Nephron progenitor cell (in vitro differentiated cells): ENCODE measurements around the gene RASSF8.

Experiments used
- DNase-seq: peaks from one replicate; pipeline ENCODE4 v3.0.0; 2021
- H3K27ac Mint-ChIP-seq: 2 replicates; pipeline ENCODE4 v1.8.0; 2021; ENCODE audit warnings: mild to moderate bottlenecking, moderate library complexity, mixed read lengths
- H3K27me3 Mint-ChIP-seq: 2 replicates; pipeline ENCODE4 v1.8.0; 2021; ENCODE audit warnings: mild to moderate bottlenecking, low read depth, mixed read lengths; ENCODE audit not compliant: poor library complexity
- H3K36me3 Mint-ChIP-seq: 2 replicates; pipeline ENCODE4 v1.8.0; 2021; ENCODE audit warnings: low read depth, mixed read lengths
- H3K4me1 Mint-ChIP-seq: 2 replicates; pipeline ENCODE4 v1.8.0; 2021; ENCODE audit warnings: mixed read lengths
- H3K4me3 Mint-ChIP-seq: 2 replicates; pipeline ENCODE4 v1.8.0; 2021; ENCODE audit warnings: mild to moderate bottlenecking, moderate library complexity, mixed read lengths
- H3K9me3 Mint-ChIP-seq: 2 replicates; pipeline ENCODE4 v1.8.0; 2021; ENCODE audit warnings: mild to moderate bottlenecking, moderate library complexity, mixed read lengths
- CTCF ChIP-seq: fragments of 200-600 bp; sonication (generic); IDR thresholded peaks from 2 replicates; pipeline ENCODE4 v1.5.0; 2021; ENCODE audit warnings: antibody characterized with exemption

The RASSF8 gene

GRCh38 chr12:25995906-25996305, 37.4 kb downstream of the RASSF8 start:
- TF ChIP-seq CTCF, result no peak
- Mint-ChIP-seq H3K27me3 (no peaks in the 10 kb centered on the region), H3K4me1 (peaks cover 40% of the 10 kb centered on the region), H3K4me3 (no peak overlapping the region), H3K9me3 (no peaks in the 10 kb centered on the region), H3K27ac (no peak overlapping the region), H3K36me3 (peaks cover 12% of the 10 kb centered on the region)
- no peak for DNase-seq

DNA sequence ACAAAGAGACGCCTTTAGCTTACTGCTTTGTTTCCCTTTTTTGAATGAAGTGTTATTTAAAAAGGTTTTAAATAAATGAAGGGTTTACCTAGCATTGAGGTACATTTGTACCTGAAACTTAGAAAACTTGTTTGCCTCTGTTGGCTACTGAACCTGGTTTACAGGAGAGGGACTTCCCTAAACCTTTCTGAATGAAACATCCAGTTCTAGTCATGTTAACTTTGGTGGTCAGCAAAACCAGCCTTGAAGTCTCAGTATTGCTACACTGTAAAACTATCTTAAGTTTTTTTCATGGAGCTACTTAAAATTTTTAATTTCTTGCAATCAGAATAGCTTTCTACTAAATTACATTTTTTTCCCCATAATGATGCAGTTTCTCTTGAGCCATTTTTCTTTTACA, 38.2 kb downstream of the RASSF8 start:
- Mint-ChIP-seq H3K4me3 (no peak overlapping the region), H3K27ac (no peak overlapping the region), H3K36me3 (peaks cover 16% of the 10 kb centered on the region), H3K9me3 (no peaks in the 10 kb centered on the region), H3K27me3 (no peaks in the 10 kb centered on the region), H3K4me1 (peaks cover 42% of the 10 kb centered on the region)
- DNase-seq, result no peak
- no peak for TF ChIP-seq CTCF

- Mint-ChIP-seq H3K4me3 (no peak overlapping the region), H3K27me3 (no peaks in the 10 kb centered on the region), H3K9me3 (no peaks in the 10 kb centered on the region), H3K36me3 (peaks cover 19% of the 10 kb centered on the region), H3K27ac (no peak overlapping the region), H3K4me1 (peaks cover 39% of the 10 kb centered on the region)
- DNase-seq, result no peak
- no peak for TF ChIP-seq CTCF
Observed at GRCh38 chr12:25997201-25997963, 38.9 kb downstream of the RASSF8 start.

DNA sequence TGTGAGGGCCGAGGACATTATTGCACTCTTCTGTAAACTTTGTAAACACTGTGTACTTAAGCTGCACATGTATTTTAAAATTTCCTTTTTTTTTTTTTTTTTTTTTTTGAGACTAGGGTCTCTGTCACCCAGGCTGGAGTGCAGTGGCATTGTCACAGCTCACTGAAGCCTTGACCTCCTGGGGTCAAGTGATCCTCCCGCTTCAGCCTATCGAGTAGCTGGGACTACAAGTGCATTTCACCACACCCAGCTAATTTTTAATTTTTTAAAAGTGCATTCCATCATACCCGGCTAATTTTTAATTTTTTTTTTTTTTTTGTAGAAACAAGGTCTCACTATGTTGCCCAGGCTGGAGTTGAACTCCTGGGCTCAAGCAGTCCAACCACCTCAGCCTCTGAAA, 42.4 kb downstream of the RASSF8 start:
- Mint-ChIP-seq H3K4me1 (peaks cover 17% of the 10 kb centered on the region), H3K36me3 (peaks cover 41% of the 10 kb centered on the region), H3K9me3 (peaks cover 10% of the 10 kb centered on the region), H3K4me3 (no peak overlapping the region), H3K27ac (no peak overlapping the region), H3K27me3 (no peaks in the 10 kb centered on the region)
- TF ChIP-seq CTCF, result no peak
- DNase-seq, result no peak

DNA sequence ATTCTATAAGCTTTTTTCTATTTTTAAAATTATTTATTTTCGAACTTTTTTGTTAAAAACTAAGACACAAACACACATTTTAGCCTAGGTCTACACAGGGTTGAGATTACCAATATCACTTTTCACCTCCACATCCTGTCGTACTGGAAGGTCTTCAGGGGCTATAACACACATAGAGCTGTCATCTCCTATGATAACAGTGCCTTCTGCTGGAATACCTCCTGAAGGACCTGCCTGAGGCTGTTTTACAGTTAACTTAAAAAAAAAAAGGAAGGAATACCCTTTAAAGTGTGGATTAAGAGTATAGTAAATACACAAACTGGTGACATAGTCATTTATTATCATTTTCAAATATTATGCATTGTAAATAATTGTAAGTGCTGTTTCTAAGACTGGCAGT, 43.0 kb downstream of the RASSF8 start:
- no peak for DNase-seq
- H3K9me3 Mint-ChIP-seq, result peaks cover 10% of the 10 kb centered on the region
- no peak overlapping the region for H3K27ac Mint-ChIP-seq
- H3K4me1 Mint-ChIP-seq, result peaks cover 17% of the 10 kb centered on the region
- no peaks in the 10 kb centered on the region for H3K27me3 Mint-ChIP-seq
- no peak for TF ChIP-seq CTCF
- H3K4me3 Mint-ChIP-seq, result no peak overlapping the region
- peaks cover 45% of the 10 kb centered on the region for H3K36me3 Mint-ChIP-seq

- no peak for DNase-seq
- H3K4me1 Mint-ChIP-seq, result peaks cover 17% of the 10 kb centered on the region
- H3K9me3 Mint-ChIP-seq, result peaks cover 10% of the 10 kb centered on the region
- TF ChIP-seq CTCF, result no peak
- H3K27me3 Mint-ChIP-seq, result no peaks in the 10 kb centered on the region
- H3K4me3 Mint-ChIP-seq, result no peak overlapping the region
- peaks cover 56% of the 10 kb centered on the region for H3K36me3 Mint-ChIP-seq
- no peak overlapping the region for H3K27ac Mint-ChIP-seq
Observed at GRCh38 chr12:26003065-26003464, 44.6 kb downstream of the RASSF8 start.
